ENCODE results near the gene HAGH.

Gene HAGH

GRCh38 chr16:1772908-1773702, 53.5 kb downstream of the HAGH start, which contains the start of gene MRPS34:
TSS of gene MRPS34 (minus strand) at chr16:1773134. CDS start at chr16:1773119, 15 bp downstream.
- peak; percentile 85 for DNase-seq

GRCh38 chr16:1772362-1772907, 54.2 kb downstream of the HAGH start, which contains the start of gene EME2:
TSS of gene EME2 (plus strand) at chr16:1772810. CDS start at chr16:1773228, 418 bp downstream.
- DNase-seq, result peak; percentile 33

DNA sequence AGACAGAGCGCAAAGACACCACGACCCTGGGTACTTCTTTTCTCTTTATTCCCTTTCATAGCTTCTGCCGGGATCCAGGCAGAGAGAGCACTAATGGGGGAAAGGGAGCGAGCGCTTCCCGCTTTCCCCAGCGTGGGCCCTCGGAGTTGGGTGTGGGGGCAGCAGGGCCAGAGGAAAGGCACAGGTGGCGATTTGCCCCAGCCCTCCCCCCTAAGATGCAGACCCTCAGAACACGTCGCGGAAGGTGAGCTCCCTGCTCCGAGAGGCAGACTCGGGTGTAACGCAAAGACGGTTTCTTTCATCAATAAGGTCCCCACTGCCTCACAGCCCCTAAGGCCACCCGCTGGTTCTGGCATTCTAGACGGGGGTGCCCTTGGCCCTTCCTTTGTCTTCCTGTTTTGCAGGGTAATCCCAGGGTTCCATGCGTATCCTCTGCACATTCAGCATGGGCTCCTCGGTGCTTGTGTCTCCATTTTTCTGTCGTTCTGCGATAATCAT, 54.7 kb downstream of the HAGH start:
- DNase-seq, result no peak

DNA sequence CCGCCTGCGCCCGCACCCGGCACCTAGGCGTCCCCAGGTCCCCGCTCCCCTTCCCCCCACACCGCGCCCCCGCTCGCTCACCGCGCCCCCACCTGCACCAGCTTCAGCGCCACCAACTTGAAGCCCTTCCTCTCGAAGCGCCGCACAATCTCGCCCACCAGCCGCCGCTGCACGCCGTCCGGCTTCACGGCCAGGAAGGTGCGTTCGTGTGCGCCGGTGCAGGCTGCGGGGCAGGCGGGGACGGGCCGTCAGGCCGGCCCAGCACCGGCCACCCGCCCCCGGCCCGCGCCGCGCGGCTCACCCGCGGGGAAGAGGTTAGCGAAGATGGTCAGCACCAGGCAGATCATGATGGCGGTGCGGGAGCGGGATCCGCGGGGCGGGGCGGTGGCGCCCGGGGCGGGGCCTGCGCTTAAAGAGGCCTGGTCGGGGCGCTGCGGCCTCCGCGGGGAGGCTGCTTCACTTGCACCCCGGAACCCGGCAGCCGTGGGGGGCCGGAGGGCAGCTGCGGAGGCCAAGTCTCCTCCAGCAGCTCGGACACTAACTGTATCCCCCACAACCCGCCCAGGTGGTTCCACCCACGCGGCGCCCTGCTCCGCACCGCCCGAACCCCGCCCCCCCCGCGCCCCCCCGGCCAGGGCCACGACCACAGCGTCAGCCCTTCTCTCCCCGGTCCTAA, 55.3 kb downstream of the HAGH start, which contains the start of gene NME3:
TSS of gene NME3 (minus strand) at position 356 of the 676 bp plus-strand sequence. CDS start at position 347, 9 bp downstream.
- DNase-seq, result peak; percentile 75

- DNase-seq, result peak; percentile 64
These were observed 56.1 kb downstream of the HAGH start for GRCh38 chr16:1770328-1771187.

DNA sequence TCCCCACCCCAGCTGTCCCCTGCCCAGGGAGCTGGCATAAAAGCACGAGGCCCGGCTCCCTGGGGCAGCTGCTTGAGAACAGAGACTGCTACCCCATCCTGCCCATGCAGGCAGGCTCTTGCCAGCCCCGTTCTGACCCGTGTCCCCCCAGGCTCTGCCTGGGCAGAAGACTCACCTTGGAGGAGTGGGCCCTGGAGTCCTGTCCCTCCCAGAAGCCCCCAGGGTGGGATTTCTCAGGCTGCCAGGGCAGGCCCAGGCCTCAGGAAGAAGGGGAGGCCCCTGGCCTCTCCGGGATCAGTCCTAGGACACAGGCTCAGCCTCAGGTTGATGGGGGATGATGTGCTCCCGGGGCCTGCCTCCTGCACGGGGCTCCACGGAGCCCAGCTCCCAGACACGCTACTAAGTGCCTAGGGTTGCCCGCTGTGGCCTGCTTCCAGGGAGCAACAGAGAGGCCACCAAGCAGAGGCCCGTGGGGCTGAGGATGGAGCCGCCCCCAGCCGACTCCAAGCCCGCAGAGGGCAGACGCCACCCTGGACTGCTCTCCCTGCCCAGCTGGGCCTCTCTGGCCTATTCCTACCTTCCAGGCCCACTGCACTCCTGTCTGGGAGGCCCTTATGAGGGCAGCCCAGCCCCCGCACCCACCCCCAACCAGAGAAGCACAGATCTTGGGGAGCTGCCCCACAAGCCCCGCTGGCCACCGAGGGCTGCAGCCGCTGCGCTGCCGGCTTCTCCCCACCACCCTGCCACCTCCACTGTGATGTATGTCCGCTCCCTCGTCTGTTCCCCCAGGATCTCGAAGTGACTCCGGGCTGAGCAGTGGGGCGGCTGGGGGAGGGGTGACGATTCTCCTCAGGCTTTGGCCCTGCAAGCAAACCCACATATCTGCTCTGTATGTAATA, 57.0 kb downstream of the HAGH start:
- DNase-seq, result no peak

DNA sequence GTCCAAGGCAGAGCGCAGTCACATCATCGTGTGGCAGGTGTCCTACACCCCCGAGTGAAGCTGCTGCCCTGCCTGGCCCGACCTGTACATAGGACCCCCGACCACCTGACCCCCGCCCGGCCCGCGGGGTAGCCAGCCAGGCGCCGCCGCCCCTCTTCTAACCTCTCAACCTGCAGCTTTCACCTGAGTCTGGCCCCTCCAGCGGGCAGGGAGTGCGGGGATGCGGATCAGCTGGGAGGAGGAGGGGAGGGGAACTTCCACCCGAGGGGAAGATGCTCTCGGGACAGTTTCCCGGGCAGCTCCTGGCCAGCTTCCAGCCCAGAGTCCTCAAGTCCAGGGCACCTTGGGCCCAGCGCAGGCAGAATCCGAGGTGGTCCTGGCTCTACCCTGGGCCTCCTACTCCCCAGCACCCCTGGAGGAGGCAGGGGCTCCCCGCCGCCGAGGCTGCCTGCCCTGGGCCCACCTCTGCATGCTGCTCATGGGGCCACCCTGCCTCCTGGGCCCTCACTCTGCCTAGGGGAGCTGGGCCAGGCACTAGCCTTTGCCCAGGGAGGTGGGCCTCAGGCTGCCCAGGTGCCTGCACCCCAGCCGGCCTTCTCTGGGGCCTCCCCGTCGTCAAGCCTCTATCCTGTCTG, 57.7 kb downstream of the HAGH start:
- no peak for DNase-seq

DNA sequence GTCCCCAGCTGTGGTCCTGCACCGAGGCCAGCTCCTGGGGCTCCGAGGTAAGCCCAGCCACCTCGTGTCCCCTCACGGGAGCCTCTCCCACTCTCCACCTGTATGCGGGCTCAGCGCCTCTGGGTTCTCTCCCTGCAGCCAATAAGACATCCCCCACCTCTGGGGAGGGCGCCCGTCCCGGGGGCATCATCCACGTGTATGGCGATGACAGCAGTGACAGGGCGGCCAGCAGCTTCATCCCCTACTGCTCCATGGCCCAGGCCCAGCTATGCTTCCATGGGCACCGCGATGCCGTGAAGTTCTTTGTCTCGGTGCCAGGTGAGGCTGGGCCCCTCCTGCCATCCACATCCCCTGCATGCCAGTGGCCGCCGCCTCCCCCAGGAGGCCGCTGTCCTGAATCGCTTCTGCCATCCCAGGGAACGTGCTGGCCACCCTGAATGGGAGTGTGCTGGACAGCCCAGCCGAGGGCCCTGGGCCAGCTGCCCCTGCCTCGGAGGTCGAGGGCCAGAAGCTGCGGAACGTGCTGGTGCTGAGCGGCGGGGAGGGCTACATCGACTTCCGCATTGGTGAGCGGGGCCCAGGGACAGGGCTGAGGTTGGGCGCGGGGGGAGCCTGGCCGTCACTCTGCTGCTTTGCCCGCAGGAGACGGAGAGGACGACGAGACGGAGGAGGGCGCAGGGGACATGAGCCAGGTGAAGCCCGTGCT, 58.4 kb downstream of the HAGH start:
- DNase-seq, result no peak

- DNase-seq, result no peak
These were observed 59.3 kb downstream of the HAGH start for GRCh38 chr16:1767116-1767994.

DNA sequence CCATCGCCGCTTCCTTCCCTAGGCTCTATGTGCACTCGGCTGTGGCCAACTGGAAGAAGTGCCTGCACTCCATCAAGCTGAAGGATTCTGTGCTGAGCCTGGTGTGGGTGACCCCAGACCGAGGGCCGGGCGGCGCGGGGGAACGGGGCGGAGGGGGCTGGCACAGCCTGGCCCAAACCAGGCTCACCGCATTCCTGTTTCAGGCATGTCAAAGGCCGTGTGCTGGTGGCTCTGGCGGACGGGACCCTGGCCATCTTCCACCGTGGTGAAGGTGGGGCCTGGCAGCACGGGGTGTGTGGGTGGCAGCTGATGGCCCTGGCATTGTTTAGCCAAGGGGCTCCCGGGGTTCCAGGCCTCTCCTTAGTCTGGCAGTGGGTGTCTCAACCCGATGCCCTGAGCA, 59.9 kb downstream of the HAGH start:
- no peak for DNase-seq

GRCh38 chr16:1766231-1766630, 60.4 kb downstream of the HAGH start:
- no peak for DNase-seq

DNA sequence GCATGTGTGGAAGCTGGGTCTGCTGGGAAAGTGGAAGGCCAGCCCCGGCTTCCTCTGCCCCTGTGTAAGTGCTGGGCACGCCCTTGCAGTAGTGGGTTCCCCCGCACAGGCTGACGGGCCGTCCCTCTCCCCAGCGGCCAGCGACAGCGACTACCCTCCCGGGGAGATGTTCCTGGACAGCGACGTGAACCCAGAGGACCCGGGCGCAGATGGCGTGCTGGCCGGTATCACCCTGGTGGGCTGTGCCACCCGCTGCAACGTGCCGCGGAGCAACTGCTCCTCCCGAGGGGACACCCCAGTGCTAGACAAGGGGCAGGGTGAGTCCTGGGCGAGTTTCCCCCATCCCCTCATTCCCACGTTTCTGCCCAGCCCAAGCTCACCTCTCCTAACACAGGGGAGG, 60.8 kb downstream of the HAGH start:
- no peak for DNase-seq

DNA sequence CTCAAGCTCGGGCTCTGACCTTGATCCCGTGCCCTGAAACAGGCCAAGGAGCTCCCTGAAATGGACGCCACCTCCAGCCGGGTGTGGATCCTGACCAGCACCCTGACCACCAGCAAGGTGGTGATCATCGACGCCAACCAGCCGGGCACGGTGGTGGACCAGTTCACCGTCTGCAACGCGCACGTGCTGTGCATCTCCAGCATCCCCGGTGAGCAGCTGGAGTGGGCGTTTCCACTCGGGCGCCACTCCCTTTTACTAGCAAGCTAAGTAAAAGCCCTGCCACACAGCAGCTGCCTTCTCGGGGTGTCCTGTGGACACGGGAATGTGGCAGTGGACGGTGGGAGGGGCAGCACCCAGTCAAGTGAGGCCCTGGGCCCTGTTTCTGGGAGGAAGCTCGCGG, 61.7 kb downstream of the HAGH start:
- no peak for DNase-seq

GRCh38 chr16:1763521-1764511, 62.8 kb downstream of the HAGH start:
- DNase-seq, result no peak

DNA sequence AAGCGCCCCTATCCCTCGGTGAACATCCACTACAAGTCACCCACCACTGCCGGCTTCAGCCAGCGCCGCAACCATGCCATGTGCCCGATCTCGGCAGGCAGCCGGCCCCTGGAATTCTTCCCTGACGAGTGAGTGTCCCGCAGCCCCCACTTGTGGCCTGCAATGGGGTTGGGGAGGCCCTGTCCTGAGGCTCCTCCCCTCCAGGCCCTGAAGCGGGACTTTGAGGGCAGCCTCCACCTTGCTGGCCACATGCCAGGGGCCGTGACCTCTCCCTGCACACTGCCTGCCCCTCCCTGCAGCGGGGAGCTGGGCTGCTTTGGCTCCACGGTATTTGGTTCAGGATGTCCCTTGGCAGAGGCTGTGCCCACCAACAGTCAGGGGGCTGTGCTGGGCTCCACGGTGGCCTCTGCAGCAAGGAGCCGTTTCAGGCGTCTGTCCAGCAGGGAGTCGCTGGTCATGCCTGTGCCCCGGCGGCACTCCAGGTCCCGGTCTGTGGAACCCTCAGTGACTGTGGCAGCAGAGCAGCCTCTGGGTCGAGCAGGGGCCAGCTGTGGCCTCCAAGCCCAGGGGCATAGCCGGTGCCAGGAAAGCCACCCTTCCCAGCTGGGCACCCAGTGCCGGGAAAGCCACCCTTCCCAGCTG, 63.6 kb downstream of the HAGH start:
- no peak for DNase-seq

DNA sequence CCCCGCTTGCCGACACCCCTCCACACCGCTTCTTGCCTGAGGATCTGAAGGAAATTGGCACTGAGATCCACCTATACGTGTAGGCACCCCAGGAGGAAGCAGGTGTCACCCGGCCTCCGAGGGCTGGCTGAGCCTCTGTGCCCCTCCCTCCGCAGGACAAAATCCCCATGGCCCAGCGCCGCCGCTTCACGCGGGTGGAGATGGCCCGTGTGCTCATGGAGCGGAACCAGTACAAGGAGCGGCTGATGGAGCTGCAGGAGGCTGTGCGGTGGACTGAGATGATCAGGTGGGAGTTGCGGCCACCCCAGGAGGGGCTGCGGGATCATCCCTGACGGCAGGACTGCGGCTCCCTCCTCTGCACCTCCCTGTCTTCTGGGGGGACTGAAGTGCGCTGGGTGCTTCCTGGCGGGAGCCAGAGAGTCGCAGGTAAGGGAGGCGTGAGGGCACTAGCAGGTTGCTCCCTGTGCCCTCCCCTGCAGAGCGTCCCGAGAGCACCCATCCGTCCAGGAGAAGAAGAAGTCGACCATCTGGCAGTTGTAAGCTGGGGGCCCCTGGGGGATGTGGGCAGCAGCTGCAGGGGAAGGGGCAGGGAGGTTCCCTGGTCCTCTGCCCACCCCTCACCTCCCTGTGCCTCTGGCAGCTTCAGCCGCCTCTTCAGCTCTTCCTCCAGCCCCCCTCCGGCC, 64.3 kb downstream of the HAGH start:
- no peak for DNase-seq

DNA sequence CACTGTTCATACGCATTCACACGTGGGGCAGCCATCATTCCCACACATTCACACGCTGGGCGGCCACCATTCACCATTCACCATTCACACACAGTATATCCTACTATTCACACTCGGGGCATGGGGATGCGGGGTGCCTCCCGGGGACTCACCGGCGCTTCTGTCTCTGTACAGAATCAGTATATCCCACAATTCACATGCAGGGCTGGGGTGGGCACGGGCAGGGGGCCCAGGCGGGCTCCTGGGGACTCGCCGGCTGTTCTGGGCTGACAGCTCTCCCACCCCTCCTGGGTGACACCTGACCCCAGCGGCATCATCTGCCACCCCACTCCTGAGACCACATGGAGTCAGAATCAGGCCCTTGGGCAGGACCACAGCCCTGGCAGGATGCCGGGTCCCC, 64.9 kb downstream of the HAGH start:
- no peak for DNase-seq
